Measurements from ENCODE around the gene FAM78A. TPM values are rescaled to one million over a fixed set of nuclear protein-coding genes. Genes with fewer than 3 reads are reported as not detected.
A peak's percentile ranks its signal among the peaks of the same experiment; 100 is the strongest.

FAM78A gene
- total and polyA plus RNA-seq, 2 of the 8 experiments (the other 6 are each of a cell fraction or from before 2014, with no cell fraction given), result 3.1 TPM

GRCh38 chr9:131307974-131308373, 31.7 kb upstream of the FAM78A start:
- DNase-seq (ENCODE audit: low read depth in 1 of 2, low spot score in 2 of 2) (no peak), FAIRE-seq (no peak)
- no peak overlapping the region for H2BK12ac ChIP-seq (ENCODE audit: low read depth, low read length)
- no peak overlapping the region for H2BK15ac ChIP-seq (ENCODE audit: low read length)
- H3K23ac ChIP-seq (ENCODE audit: insufficient read length), result no peak overlapping the region
- H3K27me3 ChIP-seq (replicated peaks in 1 of 4; ENCODE audit: control insufficient read depth in 3 of 4, extremely low read depth in 1 of 4, insufficient read depth in 3 of 4, low read length in 3 of 4), result no peaks in the 10 kb centered on the region
- POLR2A ChIA-PET (ENCODE audit: partially characterized antibody), result no interaction called here
- H3K79me2 ChIP-seq (ENCODE audit: control insufficient read depth in 1 of 2, insufficient read depth in 2 of 2, low read length in 2 of 2), result no peaks in the 10 kb centered on the region
- 94% methylated on average over 31 of the region's 31 CpGs; no CpG with 5 or more reads in 1 of the 2 experiments for WGBS, 2 experiments (ENCODE audit: extremely low coverage in 1 of 2, insufficient coverage in 1 of 2, insufficient read length in 1 of 2, insufficient replicate concordance in 2 of 2, low coverage in 1 of 2, low lambda C conversion rate in 2 of 2, missing lambda C conversion rate in 1 of 2)
- no peaks in the 10 kb centered on the region; a peak in 1 of 7 replicates for H3K4me1 ChIP-seq (replicated peaks in 1 of 4; ENCODE audit: control insufficient read depth in 3 of 4, insufficient read depth in 4 of 4, low read length in 3 of 4)
- no peak overlapping the region for H2BK20ac ChIP-seq (ENCODE audit: low read length)
- H3K14ac ChIP-seq (ENCODE audit: insufficient read length), result no peak overlapping the region
- no peak overlapping the region; a peak in 2 of 7 replicates for H3K9ac ChIP-seq (replicated peaks in 1 of 4; ENCODE audit: extremely low read depth in 1 of 4, low read depth in 3 of 4, low read length in 3 of 4)
- H3K36me3 ChIP-seq (ENCODE audit: control insufficient read depth in 2 of 4, insufficient read depth in 4 of 4, low read length in 3 of 4), result no peaks in the 10 kb centered on the region
- no peaks in the 10 kb centered on the region for H3K79me1 ChIP-seq (ENCODE audit: low read depth, low read length)
- H3K56ac ChIP-seq (replicated peaks; ENCODE audit: insufficient read length, low read depth, low read length), result no peak overlapping the region
- no peak overlapping the region for H3K4me2 ChIP-seq (ENCODE audit: insufficient read depth in 1 of 2, low read depth in 2 of 2, low read length in 2 of 2)
- no peak overlapping the region for H2BK120ac ChIP-seq (replicated peaks; ENCODE audit: low read depth, low read length)
- H2BK5ac ChIP-seq (ENCODE audit: low read depth, low read length), result no peak overlapping the region
- H3K9me3 ChIP-seq (ENCODE audit: insufficient read depth in 2 of 2, low read depth in 1 of 2, low read length in 1 of 2), result no peaks in the 10 kb centered on the region
- H3K27ac ChIP-seq (ENCODE audit: low read depth, low read length), result no peak overlapping the region
- H2AFZ ChIP-seq (ENCODE audit: low read length), result no peak overlapping the region
- H3K4ac ChIP-seq (replicated peaks; ENCODE audit: insufficient read length, low read depth, low read length), result no peak overlapping the region
- H4K5ac ChIP-seq (ENCODE audit: insufficient read length, low read depth, low read length), result no peak overlapping the region
- no peak overlapping the region for H3K4me3 ChIP-seq (ENCODE audit: extremely low read depth in 1 of 4, insufficient read depth in 2 of 4, low read depth in 3 of 4, low read length in 4 of 4)
- H3K23me2 ChIP-seq (ENCODE audit: low read depth, low read length), result no peaks in the 10 kb centered on the region
- no peak overlapping the region for H3K18ac ChIP-seq (ENCODE audit: extremely low read depth, low read length)
- CTCF ChIA-PET (ENCODE audit: partially characterized antibody), result interaction anchor here (0.8 to 1.4 kb wide), 5 partner anchors 9 to 27 kb away, joined by 3 to 4 read pairs (median 3); no protein-coding TSS in a partner anchor
- no peak overlapping the region for H4K91ac ChIP-seq (replicated peaks; ENCODE audit: insufficient read length, low read length)
- no peaks in the 10 kb centered on the region for H4K20me1 ChIP-seq (replicated peaks in 1 of 2; ENCODE audit: control insufficient read depth in 1 of 2, insufficient read depth in 2 of 2, low read length in 2 of 2)
- no peak for TF ChIP-seq JUN (IDR thresholded peaks at IDR 0.05; ENCODE audit: low read depth, low read length)
- no peak for TF ChIP-seq POLR2A (IDR thresholded peaks at IDR 0.05; ENCODE audit: control extremely low read depth in 1 of 2, low read depth in 2 of 2, low read length in 2 of 2)
- TF ChIP-seq HDAC2 (IDR thresholded peaks at IDR 0.05; ENCODE audit: borderline replicate concordance in 1 of 2, low read depth in 2 of 2, low read length in 2 of 2), result no peak
- TF ChIP-seq USF2 (IDR thresholded peaks at IDR 0.05; ENCODE audit: low read length), result no peak
- TF ChIP-seq RFX5 (IDR thresholded peaks at IDR 0.05; ENCODE audit: borderline replicate concordance, low read depth, low read length), result no peak
- TF ChIP-seq BACH1 (IDR thresholded peaks at IDR 0.05; ENCODE audit: low read length), result no peak
- no peak for TF ChIP-seq CTCF (IDR thresholded peaks at IDR 0.05; ENCODE audit: control extremely low read depth in 1 of 3, insufficient read depth in 1 of 3, low read depth in 1 of 3, low read length in 3 of 3)
- no peak for TF ChIP-seq CBX5 (IDR thresholded peaks at IDR 0.05; ENCODE audit: low read depth, low read length)
- no peak overlapping the region for H2AK5ac ChIP-seq (ENCODE audit: low read depth, low read length)
- peak overlapping the region; percentile 74; the same call in 1 of the 2 replicates for H4K8ac ChIP-seq (ENCODE audit: extremely low read depth, insufficient read depth, low read length)

Measured in H1 (cell line).